Stimulated activated CD8-positive, alpha-beta memory T cell treated with anti-CD3 and anti-CD28 coated beads, Interleukin-4, amount 100 ng/mL, for 24 hours (primary cell): Measurements from ENCODE around the gene CYP19A1.

Source experiments
- DNase-seq: peaks from one replicate; pipeline ENCODE4 v3.0.0-alpha.2; 2020; ENCODE audit warnings: low read depth

Gene CYP19A1

GRCh38 chr15:51183076-51183475 is 155.3 kb downstream of the CYP19A1 start:
- no peak for DNase-seq

DNA sequence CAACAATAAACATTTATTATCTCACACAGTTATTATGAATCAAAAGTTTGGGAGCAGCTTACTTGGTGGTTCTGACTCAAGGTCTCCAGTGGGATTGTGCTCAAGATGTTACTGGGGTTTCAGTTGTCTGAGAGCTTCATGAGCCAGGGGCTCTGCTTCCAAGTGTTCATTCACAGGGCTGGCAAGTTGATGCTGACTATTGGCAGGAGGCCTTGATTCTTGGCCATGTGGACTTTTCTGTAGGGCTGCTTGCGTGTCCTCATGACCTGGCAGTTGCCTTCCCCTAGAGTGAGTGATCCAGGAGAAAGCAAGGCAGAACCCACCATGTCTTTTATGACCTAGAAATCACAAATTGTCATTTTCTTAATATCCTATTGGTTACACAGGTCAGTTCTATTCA is 156.5 kb downstream of the CYP19A1 start:
- no peak for DNase-seq

- DNase-seq, result no peak
Observed at GRCh38 chr15:51181221-51181620, 157.2 kb downstream of the CYP19A1 start.

- no peak for DNase-seq
Observed at GRCh38 chr15:51180534-51180933, 157.9 kb downstream of the CYP19A1 start.

DNA sequence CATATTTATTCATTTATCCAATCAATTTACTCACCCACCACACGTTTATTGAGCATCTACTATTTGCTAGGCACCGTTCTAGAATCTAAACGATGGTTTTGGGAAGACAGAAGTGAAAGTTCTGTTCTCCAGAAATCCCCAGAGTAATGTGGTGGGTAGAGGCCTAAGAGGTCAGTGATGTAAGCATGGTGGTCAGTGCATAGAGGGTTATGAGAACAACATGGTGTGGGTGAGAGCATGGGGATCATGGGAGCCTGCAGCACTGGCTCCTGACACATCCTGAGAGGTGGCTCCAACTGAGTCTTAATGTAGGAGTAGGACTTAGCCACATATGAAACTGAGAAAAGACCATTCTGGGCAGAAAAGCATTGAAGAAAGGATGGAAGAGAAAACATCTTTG is 158.4 kb downstream of the CYP19A1 start:
- DNase-seq, result no peak

GRCh38 chr15:51172193-51172592 is 166.2 kb downstream of the CYP19A1 start:
- DNase-seq, result no peak

GRCh38 chr15:51171634-51171932 is 166.8 kb downstream of the CYP19A1 start:
- DNase-seq, result no peak

GRCh38 chr15:51170882-51171633 is 167.3 kb downstream of the CYP19A1 start:
- no peak for DNase-seq

- DNase-seq, result no peak
Observed at GRCh38 chr15:51168700-51169099, 169.7 kb downstream of the CYP19A1 start.

- no peak for DNase-seq
Observed at GRCh38 chr15:51163843-51164242, 174.6 kb downstream of the CYP19A1 start.

DNA sequence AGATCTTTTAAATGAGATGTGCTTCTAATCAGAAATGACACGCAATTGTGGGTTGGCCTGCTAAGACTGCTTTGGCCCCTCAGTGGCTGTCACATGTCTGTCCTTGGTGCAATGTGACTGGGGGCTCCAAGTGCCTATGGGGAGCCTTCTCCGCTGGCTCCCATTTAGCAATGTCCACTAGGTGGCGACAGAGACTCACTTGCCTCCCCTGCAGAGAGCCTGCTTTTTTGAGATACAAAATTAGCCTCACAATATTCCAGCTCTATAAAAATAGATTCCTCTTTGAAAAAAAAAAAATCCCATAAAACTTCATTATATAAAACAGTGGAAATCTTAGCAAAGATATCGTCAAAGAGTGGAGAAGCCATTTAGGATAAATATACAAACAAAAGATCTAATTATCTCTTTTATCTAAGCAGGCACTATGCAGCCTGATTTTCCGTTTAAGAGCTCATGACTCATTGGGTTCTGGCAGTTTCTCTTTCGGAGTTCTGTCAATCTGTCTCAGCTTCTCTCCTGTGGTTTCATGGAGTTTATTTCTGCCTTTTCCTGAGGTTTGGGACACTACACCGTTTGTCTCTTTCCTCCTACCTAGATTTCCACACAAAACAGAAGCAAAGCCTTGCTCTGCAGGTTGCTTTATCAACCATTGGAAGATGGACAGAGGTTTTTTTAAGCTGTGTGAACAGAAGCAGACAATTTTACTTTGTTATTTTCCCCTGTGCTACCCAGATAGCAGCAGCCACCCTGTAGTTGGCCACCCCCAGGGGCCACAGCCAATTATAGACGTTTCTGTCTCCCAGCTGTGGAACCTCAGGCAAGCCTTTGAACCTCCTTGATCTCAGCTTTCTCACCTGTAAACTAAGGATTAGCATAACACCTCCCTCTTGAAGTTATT is 175.3 kb downstream of the CYP19A1 start:
- DNase-seq, result peak; percentile 33

GRCh38 chr15:51161491-51162220 is 176.7 kb downstream of the CYP19A1 start:
- no peak for DNase-seq

DNA sequence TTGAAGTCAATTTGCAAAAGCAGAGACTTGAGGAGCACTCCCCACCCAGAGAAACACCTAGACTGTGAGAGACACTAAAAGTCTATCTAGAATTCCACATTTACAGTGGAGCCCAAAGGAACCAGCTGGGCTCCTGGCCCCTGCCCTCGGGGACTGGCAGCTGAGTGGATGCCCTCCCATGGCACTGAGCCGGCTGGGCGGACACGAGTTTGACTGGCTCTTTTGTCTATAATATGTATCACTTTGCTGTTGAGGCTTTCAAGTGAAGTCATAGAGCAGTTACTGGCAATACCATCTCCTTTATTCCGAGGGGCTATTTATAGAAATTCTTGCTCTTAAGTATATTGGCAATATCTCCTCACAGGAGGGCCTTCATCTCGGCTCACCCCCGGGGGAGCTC is 177.9 kb downstream of the CYP19A1 start:
- no peak for DNase-seq
